GM23338 (cell line): Measurements from ENCODE around the gene TNS4. TPM values are rescaled to one million over a fixed set of nuclear protein-coding genes. Genes with fewer than 3 reads are reported as not detected.

Experiments
- EZH2 ChIP-seq: fragments of 200-600 bp; sonication (generic); IDR thresholded peaks from one replicate; pipeline ENCODE4 v1.8.0; 2017; ENCODE audit warnings: antibody characterized with exemption, mild to moderate bottlenecking, low read depth; ENCODE audit not compliant: unreplicated experiment
- EZH2phosphoT487 ChIP-seq: fragments of 200-600 bp; sonication (generic); IDR thresholded peaks from one replicate; pipeline ENCODE4 v1.8.1; 2018; ENCODE audit warnings: antibody characterized with exemption; ENCODE audit not compliant: unreplicated experiment
- POLR2AphosphoS5 ChIP-seq: IDR thresholded peaks from 2 replicates; pipeline ENCODE4 v1.6.1; 2016; ENCODE audit warnings: antibody characterized with exemption, low read depth
- ZNF114 ChIP-seq: fragments of 250-450 bp; sonication (Bioruptor Pico); IDR thresholded peaks from 2 replicates; pipeline ENCODE4 v1.5.0; 2020; ENCODE audit warnings: mild to moderate bottlenecking, moderate library complexity
- polyA plus RNA-seq: library from polyadenylated mRNA; unstranded; fragments of >200 nt; fragmentation: Nextera tagmentation; extraction: Ambion mirVana; gene quantifications from 2 replicates; pipeline ENCODE4 v1.2.1, GENCODE V29; 2016
- total RNA-seq: library from RNA; depleted of rRNA; stranded (reverse); fragments of >200 nt; shearing (Covaris generic); gene quantifications from 2 replicates; pipeline ENCODE4 v1.2.3, GENCODE V29; 2014
- TF ChIP-seq, protein P1 (sequence below): fragments of 250-450 bp; sonication (Bioruptor Pico); IDR thresholded peaks from 2 replicates; pipeline ENCODE4 v1.5.0; 2020; ENCODE audit warnings: mild to moderate bottlenecking, moderate library complexity
- TF ChIP-seq, protein P2 (sequence below): IDR thresholded peaks from one replicate; pipeline ENCODE4 v1.6.1; 2018; ENCODE audit warnings: antibody characterized with exemption; ENCODE audit not compliant: unreplicated experiment

The TNS4 gene
- total and polyA plus RNA-seq, 2 experiments from 2014 or later = 0.31 to 4.9 TPM

- TF ChIP-seq, protein P1, sequence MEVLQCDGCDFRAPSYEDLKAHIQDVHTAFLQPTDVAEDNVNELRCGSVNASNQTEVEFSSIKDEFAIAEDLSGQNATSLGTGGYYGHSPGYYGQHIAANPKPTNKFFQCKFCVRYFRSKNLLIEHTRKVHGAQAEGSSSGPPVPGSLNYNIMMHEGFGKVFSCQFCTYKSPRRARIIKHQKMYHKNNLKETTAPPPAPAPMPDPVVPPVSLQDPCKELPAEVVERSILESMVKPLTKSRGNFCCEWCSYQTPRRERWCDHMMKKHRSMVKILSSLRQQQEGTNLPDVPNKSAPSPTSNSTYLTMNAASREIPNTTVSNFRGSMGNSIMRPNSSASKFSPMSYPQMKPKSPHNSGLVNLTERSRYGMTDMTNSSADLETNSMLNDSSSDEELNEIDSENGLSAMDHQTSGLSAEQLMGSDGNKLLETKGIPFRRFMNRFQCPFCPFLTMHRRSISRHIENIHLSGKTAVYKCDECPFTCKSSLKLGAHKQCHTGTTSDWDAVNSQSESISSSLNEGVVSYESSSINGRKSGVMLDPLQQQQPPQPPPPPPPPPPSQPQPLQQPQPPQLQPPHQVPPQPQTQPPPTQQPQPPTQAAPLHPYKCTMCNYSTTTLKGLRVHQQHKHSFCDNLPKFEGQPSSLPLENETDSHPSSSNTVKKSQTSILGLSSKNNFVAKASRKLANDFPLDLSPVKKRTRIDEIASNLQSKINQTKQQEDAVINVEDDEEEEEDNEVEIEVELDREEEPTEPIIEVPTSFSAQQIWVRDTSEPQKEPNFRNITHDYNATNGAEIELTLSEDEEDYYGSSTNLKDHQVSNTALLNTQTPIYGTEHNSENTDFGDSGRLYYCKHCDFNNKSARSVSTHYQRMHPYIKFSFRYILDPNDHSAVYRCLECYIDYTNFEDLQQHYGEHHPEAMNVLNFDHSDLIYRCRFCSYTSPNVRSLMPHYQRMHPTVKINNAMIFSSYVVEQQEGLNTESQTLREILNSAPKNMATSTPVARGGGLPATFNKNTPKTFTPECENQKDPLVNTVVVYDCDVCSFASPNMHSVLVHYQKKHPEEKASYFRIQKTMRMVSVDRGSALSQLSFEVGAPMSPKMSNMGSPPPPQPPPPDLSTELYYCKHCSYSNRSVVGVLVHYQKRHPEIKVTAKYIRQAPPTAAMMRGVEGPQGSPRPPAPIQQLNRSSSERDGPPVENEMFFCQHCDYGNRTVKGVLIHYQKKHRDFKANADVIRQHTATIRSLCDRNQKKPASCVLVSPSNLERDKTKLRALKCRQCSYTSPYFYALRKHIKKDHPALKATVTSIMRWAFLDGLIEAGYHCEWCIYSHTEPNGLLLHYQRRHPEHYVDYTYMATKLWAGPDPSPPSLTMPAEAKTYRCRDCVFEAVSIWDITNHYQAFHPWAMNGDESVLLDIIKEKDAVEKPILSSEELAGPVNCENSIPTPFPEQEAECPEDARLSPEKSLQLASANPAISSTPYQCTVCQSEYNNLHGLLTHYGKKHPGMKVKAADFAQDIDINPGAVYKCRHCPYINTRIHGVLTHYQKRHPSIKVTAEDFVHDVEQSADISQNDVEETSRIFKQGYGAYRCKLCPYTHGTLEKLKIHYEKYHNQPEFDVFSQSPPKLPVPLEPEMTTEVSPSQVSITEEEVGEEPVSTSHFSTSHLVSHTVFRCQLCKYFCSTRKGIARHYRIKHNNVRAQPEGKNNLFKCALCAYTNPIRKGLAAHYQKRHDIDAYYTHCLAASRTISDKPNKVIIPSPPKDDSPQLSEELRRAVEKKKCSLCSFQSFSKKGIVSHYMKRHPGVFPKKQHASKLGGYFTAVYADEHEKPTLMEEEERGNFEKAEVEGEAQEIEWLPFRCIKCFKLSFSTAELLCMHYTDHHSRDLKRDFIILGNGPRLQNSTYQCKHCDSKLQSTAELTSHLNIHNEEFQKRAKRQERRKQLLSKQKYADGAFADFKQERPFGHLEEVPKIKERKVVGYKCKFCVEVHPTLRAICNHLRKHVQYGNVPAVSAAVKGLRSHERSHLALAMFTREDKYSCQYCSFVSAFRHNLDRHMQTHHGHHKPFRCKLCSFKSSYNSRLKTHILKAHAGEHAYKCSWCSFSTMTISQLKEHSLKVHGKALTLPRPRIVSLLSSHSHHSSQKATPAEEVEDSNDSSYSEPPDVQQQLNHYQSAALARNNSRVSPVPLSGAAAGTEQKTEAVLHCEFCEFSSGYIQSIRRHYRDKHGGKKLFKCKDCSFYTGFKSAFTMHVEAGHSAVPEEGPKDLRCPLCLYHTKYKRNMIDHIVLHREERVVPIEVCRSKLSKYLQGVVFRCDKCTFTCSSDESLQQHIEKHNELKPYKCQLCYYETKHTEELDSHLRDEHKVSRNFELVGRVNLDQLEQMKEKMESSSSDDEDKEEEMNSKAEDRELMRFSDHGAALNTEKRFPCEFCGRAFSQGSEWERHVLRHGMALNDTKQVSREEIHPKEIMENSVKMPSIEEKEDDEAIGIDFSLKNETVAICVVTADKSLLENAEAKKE (CRISPR knock-in tag) = no peak
- TF ChIP-seq ZNF114 (CRISPR knock-in tag) (no peak), POLR2AphosphoS5 (no peak), EZH2phosphoT487 (no peak), EZH2 (no peak)
- TF ChIP-seq, protein P2, sequence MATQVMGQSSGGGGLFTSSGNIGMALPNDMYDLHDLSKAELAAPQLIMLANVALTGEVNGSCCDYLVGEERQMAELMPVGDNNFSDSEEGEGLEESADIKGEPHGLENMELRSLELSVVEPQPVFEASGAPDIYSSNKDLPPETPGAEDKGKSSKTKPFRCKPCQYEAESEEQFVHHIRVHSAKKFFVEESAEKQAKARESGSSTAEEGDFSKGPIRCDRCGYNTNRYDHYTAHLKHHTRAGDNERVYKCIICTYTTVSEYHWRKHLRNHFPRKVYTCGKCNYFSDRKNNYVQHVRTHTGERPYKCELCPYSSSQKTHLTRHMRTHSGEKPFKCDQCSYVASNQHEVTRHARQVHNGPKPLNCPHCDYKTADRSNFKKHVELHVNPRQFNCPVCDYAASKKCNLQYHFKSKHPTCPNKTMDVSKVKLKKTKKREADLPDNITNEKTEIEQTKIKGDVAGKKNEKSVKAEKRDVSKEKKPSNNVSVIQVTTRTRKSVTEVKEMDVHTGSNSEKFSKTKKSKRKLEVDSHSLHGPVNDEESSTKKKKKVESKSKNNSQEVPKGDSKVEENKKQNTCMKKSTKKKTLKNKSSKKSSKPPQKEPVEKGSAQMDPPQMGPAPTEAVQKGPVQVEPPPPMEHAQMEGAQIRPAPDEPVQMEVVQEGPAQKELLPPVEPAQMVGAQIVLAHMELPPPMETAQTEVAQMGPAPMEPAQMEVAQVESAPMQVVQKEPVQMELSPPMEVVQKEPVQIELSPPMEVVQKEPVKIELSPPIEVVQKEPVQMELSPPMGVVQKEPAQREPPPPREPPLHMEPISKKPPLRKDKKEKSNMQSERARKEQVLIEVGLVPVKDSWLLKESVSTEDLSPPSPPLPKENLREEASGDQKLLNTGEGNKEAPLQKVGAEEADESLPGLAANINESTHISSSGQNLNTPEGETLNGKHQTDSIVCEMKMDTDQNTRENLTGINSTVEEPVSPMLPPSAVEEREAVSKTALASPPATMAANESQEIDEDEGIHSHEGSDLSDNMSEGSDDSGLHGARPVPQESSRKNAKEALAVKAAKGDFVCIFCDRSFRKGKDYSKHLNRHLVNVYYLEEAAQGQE = no peak
These were observed 4.6 kb downstream of the TNS4 start (continued) for GRCh38 chr17:40496634-40497420.
